Stomach (tissue), 9 donors: Measurements from ENCODE around the gene PTPRD. TPM values are rescaled to one million over a fixed set of nuclear protein-coding genes. Genes with fewer than 3 reads are reported as not detected.
"Not testable (repeated sequence)": the region's sequence is repeated elsewhere in the genome, so short reads cannot be mapped to it uniquely, and the experiment has no call there.

ENCODE experiments used
- DNase-seq, 2 donors: peaks; one replicate each; pipeline versions ENCODE4 v3.0.0 to v3.0.0-alpha.2; 2013 to 2019
- H3K27ac ChIP-seq, 5 donors: fragments of 200-600 bp in 4 of 5; sonication (generic) in 4 of 5; one replicate each; pipeline ENCODE4 v1.5.1; 2013 to 2019; ENCODE audit warnings: mild to moderate bottlenecking in 1 of 5, moderate library complexity in 1 of 5
- H3K27me3 ChIP-seq, 3 donors: fragments of 200-600 bp; sonication (generic); one replicate each; pipeline ENCODE4 v1.5.1; 2017 to 2019; ENCODE audit warnings: mixed run types in 1 of 3
- H3K36me3 ChIP-seq, 4 donors: fragments of 200-600 bp; sonication (generic); 1 replicate in 3 of 4; 2 replicates in 1 of 4; pipeline ENCODE4 v1.5.1; 2016 to 2019
- H3K4me1 ChIP-seq, 4 donors: fragments of 200-600 bp; sonication (generic); one replicate each; pipeline ENCODE4 v1.5.1; 2016 to 2019
- H3K4me3 ChIP-seq, 4 donors: fragments of 200-600 bp; sonication (generic) in 3 of 4; one replicate each; pipeline ENCODE4 v1.5.1; 2016 to 2019; ENCODE audit warnings: mild to moderate bottlenecking in 1 of 4
- H3K9me3 ChIP-seq, 4 donors: fragments of 200-600 bp; sonication (generic); one replicate each; pipeline ENCODE4 v1.5.1; 2016 to 2019
- EP300 ChIP-seq: sonication (generic); formaldehyde crosslinking; IDR thresholded peaks from one replicate; pipeline ENCODE4 v1.6.1; 2017; ENCODE audit warnings: antibody characterized with exemption
- POLR2A ChIP-seq, 4 donors: fragments of 450-650 bp; IDR thresholded peaks; one replicate each; pipeline ENCODE4 v1.6.1; 2016; ENCODE audit warnings: antibody characterized with exemption in 4 of 4, control low read depth in 2 of 4, mild to moderate bottlenecking in 1 of 4, moderate library complexity in 1 of 4
- POLR2AphosphoS5 ChIP-seq, 3 donors: sonication (generic); formaldehyde crosslinking; IDR thresholded peaks; one replicate each; pipeline ENCODE4 v1.6.1; 2016; ENCODE audit warnings: antibody characterized with exemption in 3 of 3
- WGBS, 5 donors: extraction: QIAGEN DNeasy Blood & Tissue Kit in 3 of 5; methylation state at CpG; one replicate each; pipeline versions ENCODE4 v1.1.5 to v1.1.7; 2013 to 2018; 5-methylcytosine and 5-hydroxymethylcytosine counted together
- intact Hi-C: fragments of 100-400 bp; cut with DNase I; formaldehyde crosslinking; loops from one replicate; pipeline ENCODE4 v1.15.1; 2023; ENCODE audit warnings: low total_unique reads
- polyA plus RNA-seq, 3 donors: library from polyadenylated mRNA; stranded (reverse); fragments of 200-250 nt; gene quantifications; one replicate each; pipeline ENCODE4 v1.2.3, GENCODE V29; 2013
- total RNA-seq, 5 donors: library from RNA; depleted of rRNA; stranded (reverse); fragments of >200 nt; gene quantifications; one replicate each; pipeline versions ENCODE4 v1.1.0 to v1.2.3, GENCODE V29; 2014 to 2016
- TF ChIP-seq, protein P1 (sequence below), 7 experiments: fragments of 450-650 bp in 4 of 7; fragments of 200-600 bp in 3 of 7; sonication (generic) in 3 of 7; IDR thresholded peaks; one replicate each; pipeline ENCODE4 v1.5.1; 2016 to 2019; ENCODE audit warnings: antibody characterized with exemption in 7 of 7, control low read depth in 2 of 7, mild to moderate bottlenecking in 1 of 7
- donor health status: healthy with polysubstance abuse.
- donor health status: Bipolar disorder and iron deficiency.
- donor health status: healthy.

PTPRD gene
- total and polyA plus RNA-seq, 8 donors, result 0.12 to 53.1 (median 1.2) TPM

DNA sequence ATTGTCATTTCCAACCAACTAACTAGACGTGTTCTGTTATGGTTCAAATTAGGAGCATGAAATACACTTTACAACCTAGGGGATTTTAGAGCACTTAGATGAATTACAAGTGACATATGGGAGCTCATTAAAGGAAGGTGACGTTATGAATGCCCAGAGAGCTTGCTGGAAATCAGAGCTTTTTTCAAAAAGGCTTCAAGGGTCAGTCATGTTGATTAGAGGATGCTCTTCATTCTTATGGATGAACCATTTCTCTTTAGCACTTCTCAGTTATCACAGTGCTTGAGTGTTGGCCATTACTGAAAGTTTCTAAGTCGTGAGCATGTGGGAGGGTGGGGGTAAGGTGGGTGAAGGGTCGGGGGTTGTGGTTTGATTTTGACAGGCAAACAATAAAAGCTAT is 1567.7 kb downstream of the PTPRD start:
- no peak overlapping the region for H3K4me3 ChIP-seq
- TF ChIP-seq EP300, result no peak
- TF ChIP-seq, protein P1, sequence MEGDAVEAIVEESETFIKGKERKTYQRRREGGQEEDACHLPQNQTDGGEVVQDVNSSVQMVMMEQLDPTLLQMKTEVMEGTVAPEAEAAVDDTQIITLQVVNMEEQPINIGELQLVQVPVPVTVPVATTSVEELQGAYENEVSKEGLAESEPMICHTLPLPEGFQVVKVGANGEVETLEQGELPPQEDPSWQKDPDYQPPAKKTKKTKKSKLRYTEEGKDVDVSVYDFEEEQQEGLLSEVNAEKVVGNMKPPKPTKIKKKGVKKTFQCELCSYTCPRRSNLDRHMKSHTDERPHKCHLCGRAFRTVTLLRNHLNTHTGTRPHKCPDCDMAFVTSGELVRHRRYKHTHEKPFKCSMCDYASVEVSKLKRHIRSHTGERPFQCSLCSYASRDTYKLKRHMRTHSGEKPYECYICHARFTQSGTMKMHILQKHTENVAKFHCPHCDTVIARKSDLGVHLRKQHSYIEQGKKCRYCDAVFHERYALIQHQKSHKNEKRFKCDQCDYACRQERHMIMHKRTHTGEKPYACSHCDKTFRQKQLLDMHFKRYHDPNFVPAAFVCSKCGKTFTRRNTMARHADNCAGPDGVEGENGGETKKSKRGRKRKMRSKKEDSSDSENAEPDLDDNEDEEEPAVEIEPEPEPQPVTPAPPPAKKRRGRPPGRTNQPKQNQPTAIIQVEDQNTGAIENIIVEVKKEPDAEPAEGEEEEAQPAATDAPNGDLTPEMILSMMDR (IDR thresholded peaks at IDR 0.05), result no peak
- TF ChIP-seq POLR2AphosphoS5 (IDR thresholded peaks at IDR 0.05), result no peak
- no peak for TF ChIP-seq POLR2A (IDR thresholded peaks at IDR 0.05)
- 52 to 60% (median 56%) methylated on average over 4 of the region's 4 CpGs for WGBS, 5 donors
- no peaks in the 10 kb centered on the region for H3K36me3 ChIP-seq
- no peaks in the 10 kb centered on the region for H3K27me3 ChIP-seq
- intact Hi-C loops, result no loop called here
- DNase-seq, result no peak
- no peaks in the 10 kb centered on the region for H3K9me3 ChIP-seq
- H3K4me1 ChIP-seq, result no peaks in the 10 kb centered on the region
- no peak overlapping the region for H3K27ac ChIP-seq

DNA sequence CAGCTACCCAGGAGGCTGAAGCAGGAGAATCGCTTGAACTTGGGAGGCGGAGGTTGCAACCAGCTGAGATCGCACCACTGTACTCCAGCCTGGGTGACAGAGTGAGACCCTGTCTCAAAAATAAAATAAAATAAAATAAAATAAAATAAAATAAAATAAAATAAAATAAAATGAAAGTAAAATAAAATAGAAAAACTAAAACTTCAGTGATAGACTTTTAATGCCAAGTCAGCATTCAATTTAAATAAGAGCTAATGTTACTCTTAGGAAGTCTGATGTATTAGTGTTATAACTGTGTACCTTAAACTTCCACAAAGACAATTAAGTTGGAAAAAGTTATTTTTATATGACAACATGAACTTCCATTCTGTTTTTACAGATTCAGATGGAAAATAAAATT is 1569.0 kb downstream of the PTPRD start:
- H3K36me3 ChIP-seq, H3K9me3 ChIP-seq, H3K4me3 ChIP-seq, H3K4me1 ChIP-seq, DNase-seq, intact Hi-C loops, H3K27ac ChIP-seq, H3K27me3 ChIP-seq: not testable (repeated sequence)
- WGBS, 5 donors, result 92 to 100% (median 97%) methylated on average over 3 of the region's 3 CpGs

DNA sequence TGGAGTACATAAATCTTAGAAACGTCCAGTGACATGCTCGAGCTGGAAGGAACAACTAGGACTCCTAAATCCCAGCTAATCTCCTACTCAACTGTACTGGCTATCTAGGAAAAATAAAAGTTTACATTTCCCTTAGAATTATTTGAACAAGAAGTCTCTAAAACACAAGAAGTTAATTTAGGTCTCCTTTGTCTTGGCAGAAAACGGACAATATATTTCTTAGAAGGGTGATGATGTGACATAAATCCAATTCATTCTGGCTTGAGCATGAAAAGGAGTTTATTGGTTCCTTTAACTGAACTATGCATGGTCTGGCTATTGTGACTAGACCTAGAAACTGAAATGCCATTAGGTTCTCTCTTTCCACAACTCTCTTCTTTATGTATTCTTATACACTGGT is 1571.0 kb downstream of the PTPRD start:
- Histone ChIP-seq H3K27ac (no peak overlapping the region), H3K36me3 (no peaks in the 10 kb centered on the region), H3K27me3 (no peaks in the 10 kb centered on the region), H3K4me1 (no peaks in the 10 kb centered on the region), H3K9me3 (no peaks in the 10 kb centered on the region), H3K4me3 (no peak overlapping the region)
- intact Hi-C loops, result no loop called here
- 42 to 58% (median 53%) methylated on average over 3 of the region's 3 CpGs for WGBS, 5 donors
- no peak for DNase-seq
- TF ChIP-seq, protein P1 (IDR thresholded peaks at IDR 0.05), result no peak
- TF ChIP-seq EP300 (no peak), POLR2A (IDR thresholded peaks at IDR 0.05) (no peak), POLR2AphosphoS5 (IDR thresholded peaks at IDR 0.05) (no peak)

DNA sequence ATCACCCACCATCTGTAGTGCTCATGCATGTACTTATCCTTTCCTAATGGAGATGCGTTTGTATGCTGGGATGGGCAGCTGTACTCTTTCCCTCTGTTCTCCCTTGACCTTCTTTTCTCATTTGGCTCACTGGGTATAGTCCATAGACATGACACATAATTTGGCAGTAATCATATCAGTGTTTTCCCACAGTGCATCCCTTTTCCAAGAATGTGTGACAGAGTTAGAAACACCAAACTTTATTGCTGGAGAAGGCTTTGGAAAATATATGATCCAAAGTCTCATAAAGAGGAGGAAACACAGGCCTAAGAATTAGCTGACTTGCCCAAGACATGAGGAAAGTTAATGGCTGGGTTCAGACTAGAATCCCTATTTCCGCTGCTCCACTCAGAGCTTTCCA is 1579.8 kb downstream of the PTPRD start:
- no peaks in the 10 kb centered on the region for H3K4me1 ChIP-seq
- H3K4me3 ChIP-seq, result no peak overlapping the region
- intact Hi-C loops, result no loop called here
- peaks cover 0 to 4% (median 0%) of the 10 kb centered on the region in 4 donors for H3K9me3 ChIP-seq
- H3K27ac ChIP-seq, result no peak overlapping the region
- H3K27me3 ChIP-seq, result no peaks in the 10 kb centered on the region
- TF ChIP-seq, protein P1 (IDR thresholded peaks at IDR 0.05), result no peak
- TF ChIP-seq EP300 (no peak), POLR2AphosphoS5 (IDR thresholded peaks at IDR 0.05) (no peak), POLR2A (IDR thresholded peaks at IDR 0.05) (no peak)
- H3K36me3 ChIP-seq, result no peaks in the 10 kb centered on the region
- 81 to 91% (median 87%) methylated on average over 2 of the region's 2 CpGs for WGBS, 5 donors
- peak in 1 of 2 donors; percentile 12 for DNase-seq

DNA sequence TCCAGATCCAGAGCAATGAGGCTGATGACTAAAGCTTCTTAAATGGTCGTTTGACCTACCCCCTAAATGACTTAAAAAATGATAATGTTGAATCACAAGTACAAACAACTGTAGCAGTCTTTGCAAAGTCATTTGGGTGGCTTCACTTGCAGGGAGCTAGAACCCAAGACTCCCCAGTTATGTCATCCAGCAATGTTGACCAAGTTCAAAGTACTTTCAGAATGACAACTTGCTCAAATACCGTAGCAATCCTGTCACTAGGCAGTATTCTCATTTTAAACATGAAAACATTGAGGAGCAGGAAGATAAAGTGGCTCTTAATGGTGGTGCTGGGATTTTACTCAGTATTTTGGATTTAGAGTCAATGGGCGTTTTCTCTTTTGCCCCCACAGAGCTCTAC is 1596.2 kb downstream of the PTPRD start:
- H3K36me3 ChIP-seq, result no peaks in the 10 kb centered on the region
- peaks cover 0 to 3% (median 0%) of the 10 kb centered on the region in 4 donors for H3K9me3 ChIP-seq
- 59 to 73% (median 68%) methylated on average over 3 of the region's 3 CpGs for WGBS, 5 donors
- H3K27me3 ChIP-seq, result no peaks in the 10 kb centered on the region
- intact Hi-C loops, result no loop called here
- H3K4me3 ChIP-seq, result no peak overlapping the region
- no peak for DNase-seq
- TF ChIP-seq, protein P1 (IDR thresholded peaks at IDR 0.05), result no peak
- no peaks in the 10 kb centered on the region for H3K4me1 ChIP-seq
- H3K27ac ChIP-seq, result no peak overlapping the region
